ENCODE data around the gene GAS2L1.

DNA sequence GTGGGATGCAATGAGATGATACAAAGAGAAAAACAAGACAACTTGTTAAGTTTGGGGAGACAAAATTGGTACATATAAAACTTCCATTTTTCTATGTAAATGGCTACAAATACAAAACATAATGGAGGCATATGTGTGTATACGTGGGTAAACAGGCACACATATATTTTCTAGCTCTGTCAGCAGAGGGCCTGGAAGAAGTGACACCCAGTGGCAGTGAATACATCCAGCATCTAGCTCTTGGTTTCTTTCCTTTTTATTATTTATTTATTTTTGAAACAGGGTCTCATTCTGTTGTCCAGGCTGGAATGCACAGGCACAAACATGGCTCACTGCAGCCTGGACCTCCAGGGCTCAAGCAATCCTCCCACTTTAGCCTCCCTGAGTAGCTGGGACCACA is 14.1 kb downstream of the GAS2L1 start:
- no peak for TF ChIP-seq POLR2AphosphoS5 (IDR thresholded peaks at IDR 0.05; ENCODE audit: low read depth, low read length)
- no peak for TF ChIP-seq POLR2A (IDR thresholded peaks at IDR 0.05; ENCODE audit: low read depth, low read length)
- no peak for TF ChIP-seq TAF1 (IDR thresholded peaks at IDR 0.05; ENCODE audit: borderline replicate concordance, low read depth, low read length)

Data from GM12892 (cell line).